PFSK-1 (cell line): Measurements from ENCODE around the gene PIH1D1.

ENCODE experiments used
- FOXP2 ChIP-seq: optimal IDR thresholded peaks from 2 replicates; pipeline ENCODE3; 2011; ENCODE audit warnings: borderline replicate concordance, control low read depth, inconsistent platforms; ENCODE audit not compliant: insufficient read depth; ENCODE audit errors: extremely low read length, extremely low read depth
- POLR2AphosphoS5 ChIP-seq: IDR thresholded peaks from 2 replicates; pipeline ENCODE4 v1.6.1; 2012; ENCODE audit warnings: low read depth, mild to moderate bottlenecking, control low read depth, low read length, moderate library complexity
- REST ChIP-seq, 2 experiments: IDR thresholded peaks; 2 replicates each; pipeline versions ENCODE4 v1.6.1 to v1.8.0; 2011 to 2012; ENCODE audit warnings: low read depth in 2 of 2, low read length in 2 of 2, control low read depth in 1 of 2, inconsistent platforms in 1 of 2, mild to moderate bottlenecking in 1 of 2, moderate library complexity in 1 of 2; ENCODE audit not compliant: insufficient read depth in 1 of 2
- SIN3A ChIP-seq: IDR thresholded peaks from 2 replicates; pipeline ENCODE4 v1.6.1; 2012; ENCODE audit warnings: mild to moderate bottlenecking, low read length, moderate library complexity, borderline replicate concordance; ENCODE audit not compliant: insufficient read depth

GRCh38 chr19:49491804-49492572 lies 40.4 kb upstream of the PIH1D1 start:
- TF ChIP-seq POLR2AphosphoS5 (no peak; the same call in 1 of the 2 replicates), SIN3A (no peak), REST (IDR thresholded peaks at IDR 0.05; ENCODE audit: insufficient read depth in 1 of 2, low read depth in 2 of 2, low read length in 2 of 2) (no peak), FOXP2 (no peak)
